WTC11 (cell line): ENCODE data around the gene VAT1.

Source experiments
- AFF4 ChIP-seq: sonication (generic); formaldehyde crosslinking; IDR thresholded peaks from 2 replicates; pipeline ENCODE4 v1.8.1; 2023; ENCODE audit warnings: mild to moderate bottlenecking, missing genetic modification reagents, borderline replicate concordance
- ATF2 ChIP-seq: sonication (generic); formaldehyde crosslinking; IDR thresholded peaks from 2 replicates; pipeline ENCODE4 v1.8.1; 2022; ENCODE audit warnings: low read depth, missing genetic modification reagents, borderline replicate concordance
- CREB1 ChIP-seq: sonication (generic); formaldehyde crosslinking; IDR thresholded peaks from 2 replicates; pipeline ENCODE4 v1.8.0; 2023; ENCODE audit warnings: mild to moderate bottlenecking, missing genetic modification reagents
- CTCF ChIP-seq: fragments of 200-600 bp; IDR thresholded peaks from 2 replicates; pipeline ENCODE4 v1.8.0; 2022; ENCODE audit warnings: antibody characterized with exemption
- ETV6 ChIP-seq: sonication (generic); formaldehyde crosslinking; IDR thresholded peaks from 2 replicates; pipeline ENCODE4 v1.8.1; 2022; ENCODE audit warnings: mild to moderate bottlenecking, missing genetic modification reagents
- HMGA2 ChIP-seq: fragments of 250-450 bp; sonication (Bioruptor Pico); IDR thresholded peaks from 2 replicates; pipeline ENCODE4 v1.4.0; 2021; ENCODE audit warnings: mild to moderate bottlenecking, moderate library complexity
- MAX ChIP-seq: sonication (generic); formaldehyde crosslinking; IDR thresholded peaks from 2 replicates; pipeline ENCODE4 v1.8.0; 2022; ENCODE audit warnings: mild to moderate bottlenecking, missing genetic modification reagents
- OVOL2 ChIP-seq: fragments of 250-450 bp; sonication (Bioruptor Pico); IDR thresholded peaks from 2 replicates; pipeline ENCODE4 v1.9.0; 2021; ENCODE audit warnings: mild to moderate bottlenecking, borderline replicate concordance
- PRDM15 ChIP-seq: sonication (generic); formaldehyde crosslinking; IDR thresholded peaks from 2 replicates; pipeline ENCODE4 v1.8.0; 2022; ENCODE audit warnings: missing genetic modification reagents
- TCF7 ChIP-seq: sonication (generic); formaldehyde crosslinking; IDR thresholded peaks from 2 replicates; pipeline ENCODE4 v1.8.0; 2022; ENCODE audit warnings: mild to moderate bottlenecking, low read depth, missing genetic modification reagents, moderate library complexity
- ZNF416 ChIP-seq: fragments of 250-450 bp; sonication (Bioruptor Pico); IDR thresholded peaks from 2 replicates; pipeline ENCODE4 v1.9.0; 2021; ENCODE audit warnings: mild to moderate bottlenecking, inconsistent platforms

GRCh38 chr17:43015579-43015978, 6.6 kb downstream of the VAT1 start:
- TF ChIP-seq TCF7 (CRISPR knock-in tag) (no peak), MAX (CRISPR knock-in tag) (no peak), PRDM15 (no peak), CTCF (no peak), AFF4 (CRISPR knock-in tag) (no peak), ZNF416 (CRISPR knock-in tag) (no peak), CREB1 (CRISPR knock-in tag) (no peak), HMGA2 (no peak), ETV6 (CRISPR knock-in tag) (no peak), ATF2 (no peak), OVOL2 (no peak)
